OCI-LY7 (cell line): Measurements from ENCODE around the gene VCL. TPM values are rescaled to one million over a fixed set of nuclear protein-coding genes. Genes with fewer than 3 reads are reported as not detected.

ENCODE experiments used
- BruUV-seq: library from RNA; stranded (reverse); fragments of 400-500 nt; replicated peaks from 2 replicates; lab custom pipeline; 2021; lab: Mats Ljungman, UMichigan
- CTCF ChIA-PET: fragments of 300-600 bp; sonication (Branson Sonifier 250); formaldehyde crosslinking; loops from one replicate; lab custom pipeline; 2022; ENCODE audit warnings: antibody characterized with exemption; ENCODE audit not compliant: unreplicated experiment; lab: Charles Lee
- POLR2A ChIA-PET: fragments of 300-600 bp; sonication (Branson Sonifier 250); formaldehyde crosslinking; loops from one replicate; lab custom pipeline; 2022; ENCODE audit warnings: antibody characterized with exemption; lab: Charles Lee
- DNase-seq: peaks from one replicate; pipeline ENCODE4 v3.0.0-alpha.2; 2015; ENCODE audit warnings: low spot score
- H2AFZ ChIP-seq: fragments of 200-600 bp; sonication (generic), shearing (Covaris generic); 2 replicates; pipeline ENCODE4 v1.6.1; 2014; ENCODE audit warnings: mild to moderate bottlenecking, antibody characterized with exemption, low read length, moderate library complexity
- H3K27ac ChIP-seq: fragments of 200-600 bp; sonication (generic); 2 replicates; pipeline ENCODE4 v1.5.1; 2014; ENCODE audit warnings: mixed run types, low read depth, mild to moderate bottlenecking, moderate library complexity, low read length, inconsistent platforms; ENCODE audit not compliant: poor library complexity, severe bottlenecking
- H3K36me3 ChIP-seq: fragments of 200-600 bp; sonication (generic); 2 replicates; pipeline ENCODE4 v1.6.1; 2014; ENCODE audit warnings: mild to moderate bottlenecking, antibody characterized with exemption, low read length, moderate library complexity, mixed read lengths; ENCODE audit not compliant: insufficient read depth
- H3K4me1 ChIP-seq: fragments of 200-600 bp; sonication (generic); 2 replicates; pipeline ENCODE4 v1.5.1; 2014; ENCODE audit warnings: mild to moderate bottlenecking, low read length; ENCODE audit not compliant: insufficient read depth, poor library complexity, severe bottlenecking
- H3K4me2 ChIP-seq: fragments of 200-600 bp; sonication (generic); 2 replicates; pipeline ENCODE4 v1.6.1; 2014; ENCODE audit warnings: mild to moderate bottlenecking, low read length
- H3K4me3 ChIP-seq: fragments of 200-600 bp; sonication (generic); 2 replicates; pipeline ENCODE4 v1.5.1; 2014; ENCODE audit warnings: mild to moderate bottlenecking, low read depth, low read length; ENCODE audit not compliant: poor library complexity, severe bottlenecking
- H3K79me2 ChIP-seq: fragments of 200-600 bp; sonication (generic); 2 replicates; pipeline ENCODE4 v1.6.1; 2016; ENCODE audit warnings: low read depth, mild to moderate bottlenecking, low read length, moderate library complexity, mixed read lengths; ENCODE audit not compliant: insufficient read depth
- H3K9me2 ChIP-seq: fragments of 200-600 bp; sonication (generic); 2 replicates; pipeline ENCODE4 v1.6.1; 2016; ENCODE audit warnings: mild to moderate bottlenecking, low read length, mixed read lengths; ENCODE audit not compliant: insufficient read depth
- H3K9me3 ChIP-seq: fragments of 200-600 bp; sonication (generic); 2 replicates; pipeline ENCODE4 v1.6.1; 2014; ENCODE audit warnings: mild to moderate bottlenecking, mixed run types, low read length, mixed read lengths
- H4K20me1 ChIP-seq: fragments of 200-600 bp; sonication (generic); 2 replicates; pipeline ENCODE4 v1.6.1; 2014; ENCODE audit warnings: mild to moderate bottlenecking, antibody characterized with exemption, low read length, moderate library complexity, mixed read lengths; ENCODE audit not compliant: insufficient read depth
- EZH2phosphoT487 ChIP-seq: fragments of 200-600 bp; sonication (generic); IDR thresholded peaks from 2 replicates; pipeline ENCODE4 v1.6.1; 2018; ENCODE audit warnings: low read depth, borderline replicate concordance, mild to moderate bottlenecking, mixed run types, antibody characterized with exemption, low read length, moderate library complexity, mixed read lengths
- intact Hi-C: fragments of 100-400 bp; cut with micrococcal nuclease; formaldehyde crosslinking; loops from one replicate; pipeline ENCODE4 v1.10.0; 2022; ENCODE audit not compliant: unreplicated experiment
- total RNA-seq, 2 experiments: library from RNA; depleted of rRNA in 1 of 2; stranded (reverse); fragments of >200 nt in 1 of 2; shearing (Covaris generic) in 1 of 2; gene quantifications; 2 replicates each; pipeline ENCODE4 v1.2.3, GENCODE V29; 2014 to 2022
- TF ChIP-seq, protein P1 (sequence below): fragments of 200-600 bp; sonication (generic); conservative IDR thresholded peaks from 2 replicates; pipeline ENCODE4 v1.5.1; 2014; ENCODE audit warnings: mild to moderate bottlenecking, antibody characterized with exemption, low read length, moderate library complexity, mixed read lengths

VCL gene
- total RNA-seq, 2 experiments from 2014 or later = 19.1 to 55.5 TPM

DNA sequence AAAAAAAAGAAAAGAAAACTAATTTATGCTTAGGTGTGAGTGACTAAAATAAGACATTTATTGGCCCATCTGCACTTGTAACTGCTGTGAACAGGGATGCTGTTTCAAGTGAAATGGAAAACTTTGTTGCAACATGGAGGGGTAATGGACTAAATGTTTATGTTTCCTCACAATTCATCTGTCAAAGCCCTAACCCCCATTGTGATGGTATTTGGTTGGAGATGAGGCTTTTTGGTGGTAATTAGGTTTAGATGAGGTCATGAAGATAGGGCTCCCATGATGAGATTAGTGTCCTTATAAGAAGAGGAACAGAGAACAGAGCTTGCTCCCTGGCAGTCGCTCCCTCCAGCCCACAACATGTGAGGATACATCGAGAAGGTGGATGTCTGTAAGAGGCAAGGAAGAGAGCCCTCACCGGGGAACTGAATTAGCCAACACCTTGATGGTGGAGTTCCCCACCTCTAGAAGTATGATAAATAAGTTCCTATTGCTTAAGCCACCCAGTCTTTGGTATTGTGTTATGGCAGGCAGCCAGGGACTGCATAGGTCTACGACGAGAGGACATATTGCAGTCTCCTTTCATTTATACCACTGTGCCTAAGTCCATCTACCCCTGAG, 28.6 kb upstream of the VCL start:
- POLR2A ChIA-PET = interaction anchor here (0.7 kb wide), 1 partner anchor 346 kb away, joined by 4 read pairs; no protein-coding TSS in a partner anchor
- H3K4me1 ChIP-seq = peaks cover 4% of the 10 kb centered on the region
- H3K79me2 ChIP-seq = no peaks in the 10 kb centered on the region
- H3K4me3 ChIP-seq = no peak overlapping the region
- CTCF ChIA-PET = no interaction called here
- no peak overlapping the region for H3K27ac ChIP-seq
- no peaks in the 10 kb centered on the region for H4K20me1 ChIP-seq
- H3K9me2 ChIP-seq = no peaks in the 10 kb centered on the region
- no peak overlapping the region for H3K4me2 ChIP-seq
- BruUV-seq = no TSS peak
- intact Hi-C loops = no loop called here
- TF ChIP-seq, protein P1, sequence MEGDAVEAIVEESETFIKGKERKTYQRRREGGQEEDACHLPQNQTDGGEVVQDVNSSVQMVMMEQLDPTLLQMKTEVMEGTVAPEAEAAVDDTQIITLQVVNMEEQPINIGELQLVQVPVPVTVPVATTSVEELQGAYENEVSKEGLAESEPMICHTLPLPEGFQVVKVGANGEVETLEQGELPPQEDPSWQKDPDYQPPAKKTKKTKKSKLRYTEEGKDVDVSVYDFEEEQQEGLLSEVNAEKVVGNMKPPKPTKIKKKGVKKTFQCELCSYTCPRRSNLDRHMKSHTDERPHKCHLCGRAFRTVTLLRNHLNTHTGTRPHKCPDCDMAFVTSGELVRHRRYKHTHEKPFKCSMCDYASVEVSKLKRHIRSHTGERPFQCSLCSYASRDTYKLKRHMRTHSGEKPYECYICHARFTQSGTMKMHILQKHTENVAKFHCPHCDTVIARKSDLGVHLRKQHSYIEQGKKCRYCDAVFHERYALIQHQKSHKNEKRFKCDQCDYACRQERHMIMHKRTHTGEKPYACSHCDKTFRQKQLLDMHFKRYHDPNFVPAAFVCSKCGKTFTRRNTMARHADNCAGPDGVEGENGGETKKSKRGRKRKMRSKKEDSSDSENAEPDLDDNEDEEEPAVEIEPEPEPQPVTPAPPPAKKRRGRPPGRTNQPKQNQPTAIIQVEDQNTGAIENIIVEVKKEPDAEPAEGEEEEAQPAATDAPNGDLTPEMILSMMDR = no peak
- no peak for TF ChIP-seq EZH2phosphoT487
- no peaks in the 10 kb centered on the region for H3K36me3 ChIP-seq
- no peaks in the 10 kb centered on the region for H3K9me3 ChIP-seq
- no peak for DNase-seq
- H2AFZ ChIP-seq = no peak overlapping the region

DNA sequence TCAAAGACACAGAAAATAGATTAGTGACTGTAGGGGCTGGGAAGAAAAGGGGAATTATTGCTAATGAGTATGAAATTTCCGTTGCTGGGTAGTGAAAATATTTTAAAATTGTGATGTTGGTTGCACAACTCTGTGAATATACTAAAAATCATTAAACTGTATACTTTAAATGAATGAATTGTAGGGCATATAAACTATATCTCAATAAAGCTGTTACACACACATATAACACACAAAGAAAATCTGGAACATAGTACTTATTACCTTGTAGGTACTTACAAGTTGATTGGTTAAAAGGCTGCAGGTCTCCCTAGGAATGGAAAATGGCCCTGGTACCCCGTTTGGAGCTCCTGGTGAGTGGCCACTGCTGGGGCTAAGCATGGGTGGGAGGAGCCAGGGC, 27.1 kb upstream of the VCL start:
- Histone ChIP-seq H3K27ac (no peak overlapping the region), H3K9me3 (no peaks in the 10 kb centered on the region), H3K4me3 (no peak overlapping the region), H3K79me2 (no peaks in the 10 kb centered on the region), H3K9me2 (no peaks in the 10 kb centered on the region), H4K20me1 (no peaks in the 10 kb centered on the region), H3K4me2 (no peak overlapping the region), H3K4me1 (peaks cover 6% of the 10 kb centered on the region), H2AFZ (no peak overlapping the region), H3K36me3 (no peaks in the 10 kb centered on the region)
- DNase-seq = no peak
- BruUV-seq = no TSS peak
- CTCF ChIA-PET = no interaction called here
- intact Hi-C loops = no loop called here
- POLR2A ChIA-PET = interaction anchor here (0.6 to 1.3 kb wide), 2 partner anchors 12 to 81 kb away, joined by 3 to 4 read pairs; no protein-coding TSS in a partner anchor
- TF ChIP-seq, protein P1 = no peak
- TF ChIP-seq EZH2phosphoT487 = no peak

DNA sequence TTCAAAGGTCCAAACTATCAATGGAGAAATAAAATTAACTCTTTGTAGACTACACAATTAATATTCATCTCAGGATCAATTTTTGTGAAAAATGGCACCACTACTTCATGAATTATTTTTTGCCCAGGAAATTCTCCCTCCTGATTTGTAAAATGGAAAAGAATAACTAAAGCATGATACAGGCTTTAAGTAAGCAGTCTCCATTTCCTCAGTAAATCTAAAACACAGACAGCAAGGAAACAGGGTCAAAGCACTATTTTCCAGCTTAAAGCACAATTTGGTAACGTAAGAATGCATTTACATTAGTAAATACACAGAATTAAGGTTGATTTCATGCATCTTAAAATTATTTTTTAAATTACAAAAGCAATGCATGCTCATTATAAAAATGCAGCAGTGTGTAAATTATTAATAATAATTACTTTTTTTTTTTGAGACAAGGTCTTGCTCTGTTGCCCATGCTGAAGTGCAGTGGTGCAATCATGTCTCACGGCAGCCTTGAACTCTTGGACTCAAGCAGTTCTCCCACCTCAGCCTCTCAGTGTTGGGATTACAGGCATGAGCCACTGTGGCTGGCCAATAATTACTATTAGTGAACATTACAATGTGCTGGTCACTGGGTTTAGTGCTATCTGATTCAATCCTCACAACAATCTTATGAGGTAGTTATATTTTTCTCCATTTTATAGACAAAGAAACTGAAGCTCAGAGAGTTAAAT, 26.1 kb upstream of the VCL start:
- H3K36me3 ChIP-seq = no peaks in the 10 kb centered on the region
- POLR2A ChIA-PET = interaction anchor here (0.6 to 1.3 kb wide), 2 partner anchors 13 to 80 kb away, joined by 3 to 4 read pairs; no protein-coding TSS in a partner anchor
- intact Hi-C loops = no loop called here
- H3K4me2 ChIP-seq = no peak overlapping the region
- no TSS peak for BruUV-seq
- no peaks in the 10 kb centered on the region for H4K20me1 ChIP-seq
- no peak overlapping the region for H2AFZ ChIP-seq
- DNase-seq = no peak
- TF ChIP-seq EZH2phosphoT487 = no peak
- TF ChIP-seq, protein P1 = no peak
- no peaks in the 10 kb centered on the region for H3K79me2 ChIP-seq
- peaks cover 6% of the 10 kb centered on the region for H3K4me1 ChIP-seq
- CTCF ChIA-PET = no interaction called here
- H3K9me3 ChIP-seq = no peaks in the 10 kb centered on the region
- no peak overlapping the region for H3K27ac ChIP-seq
- no peak overlapping the region for H3K4me3 ChIP-seq
- H3K9me2 ChIP-seq = no peaks in the 10 kb centered on the region
